ENCODE data around the gene ASTL.

DNA sequence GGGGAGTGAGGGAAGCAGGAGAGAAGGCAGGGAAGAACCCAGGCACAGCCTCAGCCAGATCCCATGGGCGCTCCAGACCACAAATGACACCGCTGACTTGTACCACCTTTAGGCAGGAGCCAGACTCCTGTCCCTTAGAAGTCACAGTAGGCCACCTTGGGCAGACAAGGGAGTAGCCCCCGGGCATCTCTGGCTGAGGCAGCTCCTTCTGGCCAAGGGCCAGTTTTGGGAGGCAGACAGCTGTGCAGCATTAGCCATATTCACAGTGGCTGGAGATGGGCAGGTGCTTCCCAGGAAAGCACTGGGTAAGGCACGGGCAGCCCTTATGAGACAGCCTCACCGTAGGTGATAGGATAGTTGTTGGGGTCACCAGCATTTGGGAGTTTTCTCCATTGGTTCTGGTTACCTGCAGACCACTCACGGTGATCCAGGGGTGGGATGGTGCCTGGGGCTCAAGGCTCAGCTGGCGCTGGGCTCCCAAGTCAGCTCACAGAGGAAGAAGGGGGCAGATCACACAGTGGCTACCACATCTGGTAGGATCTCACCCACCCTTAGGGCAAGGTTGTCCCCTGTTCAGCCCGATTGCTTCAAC lies 2.1 kb downstream of the ASTL start:
- TF ChIP-seq, protein P1, sequence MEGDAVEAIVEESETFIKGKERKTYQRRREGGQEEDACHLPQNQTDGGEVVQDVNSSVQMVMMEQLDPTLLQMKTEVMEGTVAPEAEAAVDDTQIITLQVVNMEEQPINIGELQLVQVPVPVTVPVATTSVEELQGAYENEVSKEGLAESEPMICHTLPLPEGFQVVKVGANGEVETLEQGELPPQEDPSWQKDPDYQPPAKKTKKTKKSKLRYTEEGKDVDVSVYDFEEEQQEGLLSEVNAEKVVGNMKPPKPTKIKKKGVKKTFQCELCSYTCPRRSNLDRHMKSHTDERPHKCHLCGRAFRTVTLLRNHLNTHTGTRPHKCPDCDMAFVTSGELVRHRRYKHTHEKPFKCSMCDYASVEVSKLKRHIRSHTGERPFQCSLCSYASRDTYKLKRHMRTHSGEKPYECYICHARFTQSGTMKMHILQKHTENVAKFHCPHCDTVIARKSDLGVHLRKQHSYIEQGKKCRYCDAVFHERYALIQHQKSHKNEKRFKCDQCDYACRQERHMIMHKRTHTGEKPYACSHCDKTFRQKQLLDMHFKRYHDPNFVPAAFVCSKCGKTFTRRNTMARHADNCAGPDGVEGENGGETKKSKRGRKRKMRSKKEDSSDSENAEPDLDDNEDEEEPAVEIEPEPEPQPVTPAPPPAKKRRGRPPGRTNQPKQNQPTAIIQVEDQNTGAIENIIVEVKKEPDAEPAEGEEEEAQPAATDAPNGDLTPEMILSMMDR (tag by site-specific recombination; IDR thresholded peaks at IDR 0.05): no peak
- TF ChIP-seq, protein P2, sequence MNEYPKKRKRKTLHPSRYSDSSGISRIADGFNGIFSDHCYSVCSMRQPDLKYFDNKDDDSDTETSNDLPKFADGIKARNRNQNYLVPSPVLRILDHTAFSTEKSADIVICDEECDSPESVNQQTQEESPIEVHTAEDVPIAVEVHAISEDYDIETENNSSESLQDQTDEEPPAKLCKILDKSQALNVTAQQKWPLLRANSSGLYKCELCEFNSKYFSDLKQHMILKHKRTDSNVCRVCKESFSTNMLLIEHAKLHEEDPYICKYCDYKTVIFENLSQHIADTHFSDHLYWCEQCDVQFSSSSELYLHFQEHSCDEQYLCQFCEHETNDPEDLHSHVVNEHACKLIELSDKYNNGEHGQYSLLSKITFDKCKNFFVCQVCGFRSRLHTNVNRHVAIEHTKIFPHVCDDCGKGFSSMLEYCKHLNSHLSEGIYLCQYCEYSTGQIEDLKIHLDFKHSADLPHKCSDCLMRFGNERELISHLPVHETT (tag by site-specific recombination; IDR thresholded peaks at IDR 0.05): no peak
- no peak for TF ChIP-seq GLIS1 (tag by site-specific recombination; IDR thresholded peaks at IDR 0.05)

Data from HEK293 (cell line).